ENCODE measurements around the gene PCDHB5.
"Not testable (repeated sequence)": the region's sequence is repeated elsewhere in the genome, so short reads cannot be mapped to it uniquely, and the experiment has no call there.

PCDHB5 gene

GRCh38 chr5:141155540-141156374 lies 20.8 kb downstream of the PCDHB5 start:
- DNase-seq, result no peak

GRCh38 chr5:141157356-141157755 lies 22.4 kb downstream of the PCDHB5 start:
- not testable (repeated sequence) for DNase-seq

- not testable (repeated sequence) for DNase-seq
Measured at GRCh38 chr5:141157901-141158300, 22.9 kb downstream of the PCDHB5 start.

GRCh38 chr5:141172381-141173204 lies 37.6 kb downstream of the PCDHB5 start, which contains the start of gene PCDHB7:
Gene PCDHB7, plus strand, starts transcription at chr5:141172644. Its CDS starts 192 bp downstream, at chr5:141172836.
- no peak for DNase-seq

- not testable (repeated sequence) for DNase-seq
Measured at GRCh38 chr5:141174291-141175104, 39.5 kb downstream of the PCDHB5 start.

DNA sequence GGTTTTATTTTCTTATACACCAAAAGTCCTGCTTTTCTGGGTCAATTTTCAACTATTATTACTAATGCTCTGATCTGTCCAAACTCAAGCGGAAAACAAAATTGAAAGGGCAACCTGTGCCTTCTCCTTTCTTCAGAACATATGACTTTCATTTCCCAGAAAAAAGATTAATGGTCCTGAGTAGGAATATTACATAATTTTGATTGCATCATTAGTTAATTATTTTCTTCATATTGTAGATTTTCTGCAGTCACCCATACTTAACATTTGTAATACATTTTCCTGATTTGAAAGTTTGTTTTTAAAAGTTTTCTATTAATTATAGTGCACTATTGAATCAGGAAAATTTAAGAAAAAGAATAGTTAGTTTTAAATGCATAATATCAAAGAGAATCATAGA lies 40.9 kb downstream of the PCDHB5 start:
- DNase-seq, result no peak

DNA sequence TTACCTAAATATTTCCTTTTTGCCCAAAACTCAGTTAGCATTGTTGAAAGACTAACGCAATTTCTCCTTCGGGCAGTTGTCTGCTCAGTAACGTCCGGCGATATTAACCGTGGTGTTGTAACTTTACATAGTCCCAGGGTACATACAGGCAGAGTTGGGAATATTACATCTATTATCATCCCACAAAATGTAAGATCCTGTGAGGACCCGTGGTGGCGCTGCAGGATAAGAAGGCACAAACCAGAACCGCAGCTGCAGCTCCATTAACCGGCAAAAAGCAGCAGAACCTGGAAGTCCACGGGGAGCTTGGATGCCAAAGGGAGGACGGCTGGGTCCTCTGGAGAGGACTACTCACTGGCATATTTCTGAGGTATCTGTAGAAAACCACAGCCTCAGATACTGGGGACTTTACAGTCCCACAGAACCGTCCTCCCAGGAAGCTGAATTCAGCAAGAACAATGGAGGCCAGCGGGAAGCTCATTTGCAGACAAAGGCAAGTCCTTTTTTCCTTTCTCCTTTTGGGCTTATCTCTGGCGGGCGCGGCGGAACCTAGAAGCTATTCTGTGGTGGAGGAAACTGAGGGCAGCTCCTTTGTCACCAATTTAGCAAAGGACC lies 42.7 kb downstream of the PCDHB5 start, which contains the start of gene PCDHB8:
Gene PCDHB8, plus strand, starts transcription at position 214 of the 615 bp plus-strand sequence. Its CDS starts 245 bp downstream, at position 459.
- not testable (repeated sequence) for DNase-seq

DNA sequence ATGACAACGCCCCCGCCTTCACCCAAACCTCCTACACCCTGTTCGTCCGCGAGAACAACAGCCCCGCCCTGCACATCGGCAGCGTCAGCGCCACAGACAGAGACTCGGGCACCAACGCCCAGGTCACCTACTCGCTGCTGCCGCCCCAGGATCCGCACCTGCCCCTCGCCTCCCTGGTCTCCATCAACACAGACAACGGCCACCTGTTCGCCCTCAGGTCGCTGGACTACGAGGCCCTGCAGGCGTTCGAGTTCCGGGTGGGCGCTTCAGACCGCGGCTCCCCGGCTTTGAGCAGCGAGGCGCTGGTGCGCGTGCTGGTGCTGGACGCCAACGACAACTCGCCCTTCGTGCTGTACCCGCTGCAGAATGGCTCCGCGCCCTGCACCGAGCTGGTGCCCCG lies 44.4 kb downstream of the PCDHB5 start:
- not testable (repeated sequence) for DNase-seq

- not testable (repeated sequence) for DNase-seq
Measured at GRCh38 chr5:141179876-141180275, 44.9 kb downstream of the PCDHB5 start.

DNA sequence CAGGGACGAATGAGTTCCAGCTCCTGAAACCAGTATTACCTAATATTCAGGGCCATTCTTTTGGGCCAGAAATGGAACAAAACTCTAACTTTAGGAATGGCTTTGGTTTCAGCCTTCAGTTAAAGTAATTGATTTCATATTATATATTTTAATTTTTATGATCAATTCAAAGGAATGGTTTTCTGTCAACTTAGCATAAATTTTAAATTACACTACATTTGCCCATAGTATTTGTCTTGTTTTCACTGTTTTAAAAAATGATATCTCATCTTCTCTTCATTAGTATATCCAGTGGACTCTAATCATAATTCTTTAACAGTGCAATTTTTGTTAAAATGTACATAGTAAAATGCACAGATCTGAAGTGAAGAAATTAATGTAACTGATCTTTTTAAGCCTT lies 45.3 kb downstream of the PCDHB5 start:
- DNase-seq, result no peak

DNA sequence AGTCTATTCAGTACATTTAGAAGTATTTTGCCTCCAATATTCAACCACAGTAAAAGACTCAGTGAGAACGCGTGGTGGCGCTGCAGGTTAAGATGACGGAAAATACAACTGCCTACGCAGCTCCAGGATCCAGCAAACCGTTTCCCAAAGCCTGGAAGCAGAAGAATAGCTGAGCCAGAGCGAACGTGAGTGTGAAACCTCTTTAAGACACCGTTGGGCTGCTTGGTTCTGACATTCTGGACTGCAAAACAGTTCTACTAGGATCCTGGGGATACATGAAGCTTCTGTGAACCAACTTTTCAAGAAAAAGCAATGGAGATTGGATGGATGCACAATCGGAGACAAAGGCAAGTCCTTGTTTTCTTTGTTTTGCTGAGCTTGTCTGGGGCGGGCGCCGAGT lies 47.2 kb downstream of the PCDHB5 start, which contains the start of gene PCDHB16:
Gene PCDHB16, plus strand, starts transcription at position 140 of the 400 bp plus-strand sequence. Its CDS starts 173 bp downstream, at position 313.
- no peak for DNase-seq

DNA sequence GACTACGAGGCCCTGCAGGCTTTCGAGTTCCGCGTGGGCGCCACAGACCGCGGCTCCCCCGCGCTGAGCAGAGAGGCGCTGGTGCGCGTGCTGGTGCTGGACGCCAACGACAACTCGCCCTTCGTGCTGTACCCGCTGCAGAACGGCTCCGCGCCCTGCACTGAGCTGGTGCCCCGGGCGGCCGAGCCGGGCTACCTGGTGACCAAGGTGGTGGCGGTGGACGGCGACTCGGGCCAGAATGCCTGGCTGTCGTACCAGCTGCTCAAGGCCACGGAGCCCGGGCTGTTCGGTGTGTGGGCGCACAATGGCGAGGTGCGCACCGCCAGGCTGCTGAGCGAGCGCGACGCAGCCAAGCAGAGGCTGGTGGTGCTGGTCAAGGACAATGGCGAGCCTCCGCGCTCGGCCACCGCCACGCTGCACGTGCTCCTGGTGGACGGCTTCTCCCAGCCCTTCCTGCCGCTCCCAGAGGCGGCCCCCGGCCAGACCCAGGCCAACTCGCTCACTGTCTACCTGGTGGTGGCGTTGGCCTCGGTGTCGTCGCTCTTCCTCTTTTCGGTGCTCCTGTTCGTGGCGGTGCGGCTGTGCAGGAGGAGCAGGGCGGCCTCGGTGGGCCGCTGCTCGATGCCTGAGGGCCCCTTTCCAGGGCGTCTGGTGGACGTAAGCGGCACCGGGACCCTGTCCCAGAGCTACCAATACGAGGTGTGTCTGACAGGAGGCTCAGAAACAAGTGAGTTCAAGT lies 49.3 kb downstream of the PCDHB5 start:
- DNase-seq, result not testable (repeated sequence)

DNA sequence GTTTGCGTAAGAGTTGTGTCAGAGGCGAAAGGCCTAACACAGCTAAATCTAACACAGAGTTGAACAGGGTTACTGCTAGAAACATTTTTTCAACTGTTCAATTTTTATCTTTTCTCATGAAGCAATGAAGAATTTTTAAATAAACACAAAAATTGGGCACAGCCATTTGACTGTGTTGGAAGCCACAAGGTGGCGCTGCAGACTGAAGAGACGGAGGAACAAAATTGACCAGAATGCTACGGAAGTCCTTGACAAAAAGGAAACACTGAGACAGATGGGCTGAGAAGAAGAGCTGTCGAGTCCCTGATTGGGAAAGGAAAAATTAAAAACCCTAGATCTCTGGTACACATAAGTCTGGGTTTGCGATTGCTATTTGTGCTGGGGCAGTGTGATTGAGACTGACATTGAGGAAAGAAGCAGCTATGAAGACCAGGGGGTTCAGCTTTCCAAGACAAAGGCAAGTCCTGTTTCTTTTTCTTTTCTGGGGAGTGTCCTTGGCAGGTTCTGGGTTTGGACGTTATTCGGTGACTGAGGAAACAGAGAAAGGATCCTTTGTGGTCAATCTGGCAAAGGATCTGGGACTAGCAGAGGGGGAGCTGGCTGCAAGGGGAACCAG lies 52.0 kb downstream of the PCDHB5 start, which contains the start of gene PCDHB9:
Gene PCDHB9, plus strand, starts transcription at position 265 of the 616 bp plus-strand sequence. Its CDS starts 158 bp downstream, at position 423.
- DNase-seq, result no peak

Measured in NCI-H2171 (cell line).